Type B pancreatic cell (in vitro differentiated cells): Measurements from ENCODE around the gene ANXA3. TPM values are rescaled to one million over a fixed set of nuclear protein-coding genes. Genes with fewer than 3 reads are reported as not detected.

ENCODE experiments used
- DNase-seq: peaks from one replicate; pipeline ENCODE4 v3.0.0; 2021; ENCODE audit warnings: mixed read lengths; ENCODE audit not compliant: unreplicated experiment; ENCODE audit errors: extremely low spot score
- H3K27ac Mint-ChIP-seq: 2 replicates; pipeline ENCODE4 v1.8.0; 2021; ENCODE audit warnings: mild to moderate bottlenecking, mixed read lengths
- H3K27me3 Mint-ChIP-seq: 2 replicates; pipeline ENCODE4 v1.8.0; 2021; ENCODE audit warnings: mixed read lengths
- H3K36me3 Mint-ChIP-seq: 2 replicates; pipeline ENCODE4 v1.8.0; 2021; ENCODE audit warnings: mixed read lengths
- H3K4me1 Mint-ChIP-seq: one replicate; pipeline ENCODE4 v1.8.0; 2021; ENCODE audit warnings: mixed read lengths; ENCODE audit not compliant: unreplicated experiment
- H3K4me3 Mint-ChIP-seq: 2 replicates; pipeline ENCODE4 v1.8.0; 2021; ENCODE audit warnings: mild to moderate bottlenecking, mixed read lengths
- H3K9me3 Mint-ChIP-seq: 2 replicates; pipeline ENCODE4 v1.8.0; 2021; ENCODE audit warnings: mixed read lengths
- total RNA-seq: library from RNA; stranded (reverse); gene quantifications from 2 replicates; pipeline ENCODE4 v1.2.1, GENCODE V29; 2021; ENCODE audit warnings: low replicate concordance
- TF ChIP-seq, protein P1 (sequence below): fragments of 200-600 bp; sonication (generic); conservative IDR thresholded peaks from 2 replicates; pipeline ENCODE4 v1.5.0; 2021; ENCODE audit warnings: antibody characterized with exemption, mild to moderate bottlenecking

ANXA3 gene
- total RNA-seq, 1 donor from 2014 or later: 56.6 TPM

DNA sequence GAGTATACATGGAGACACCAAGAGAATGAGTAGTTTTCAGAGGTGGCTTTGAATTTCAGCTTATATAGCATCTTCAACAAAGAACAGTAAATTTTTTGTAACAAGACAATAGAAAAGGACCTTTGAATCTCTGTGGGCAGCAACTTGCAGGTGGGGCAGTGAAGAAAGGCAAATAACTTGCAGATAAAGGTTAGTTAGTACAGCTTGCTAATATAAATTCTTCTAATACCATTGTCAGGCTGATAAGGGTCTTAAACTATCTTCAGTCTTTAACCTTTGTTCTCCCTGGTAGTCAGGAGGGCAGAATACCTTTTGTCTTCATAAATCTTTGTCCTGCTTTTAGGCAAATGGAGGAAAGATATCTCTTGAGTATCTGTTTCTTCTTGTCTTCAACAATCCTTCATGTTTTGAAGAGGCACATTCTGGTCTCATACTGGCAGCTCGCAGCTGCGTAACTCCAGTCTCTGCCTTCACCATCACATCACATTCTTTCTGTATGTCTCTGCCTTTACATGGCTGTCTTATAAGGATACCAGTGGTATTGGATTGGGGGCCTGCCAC, 16.0 kb downstream of the ANXA3 start:
- DNase-seq: no peak
- Mint-ChIP-seq H3K36me3 (peaks cover 8% of the 10 kb centered on the region), H3K9me3 (no peaks in the 10 kb centered on the region), H3K27ac (peak overlapping the region; percentile 98), H3K4me1 (peaks cover 55% of the 10 kb centered on the region), H3K4me3 (peak overlapping the region; percentile 67), H3K27me3 (no peaks in the 10 kb centered on the region)
- TF ChIP-seq, protein P1, sequence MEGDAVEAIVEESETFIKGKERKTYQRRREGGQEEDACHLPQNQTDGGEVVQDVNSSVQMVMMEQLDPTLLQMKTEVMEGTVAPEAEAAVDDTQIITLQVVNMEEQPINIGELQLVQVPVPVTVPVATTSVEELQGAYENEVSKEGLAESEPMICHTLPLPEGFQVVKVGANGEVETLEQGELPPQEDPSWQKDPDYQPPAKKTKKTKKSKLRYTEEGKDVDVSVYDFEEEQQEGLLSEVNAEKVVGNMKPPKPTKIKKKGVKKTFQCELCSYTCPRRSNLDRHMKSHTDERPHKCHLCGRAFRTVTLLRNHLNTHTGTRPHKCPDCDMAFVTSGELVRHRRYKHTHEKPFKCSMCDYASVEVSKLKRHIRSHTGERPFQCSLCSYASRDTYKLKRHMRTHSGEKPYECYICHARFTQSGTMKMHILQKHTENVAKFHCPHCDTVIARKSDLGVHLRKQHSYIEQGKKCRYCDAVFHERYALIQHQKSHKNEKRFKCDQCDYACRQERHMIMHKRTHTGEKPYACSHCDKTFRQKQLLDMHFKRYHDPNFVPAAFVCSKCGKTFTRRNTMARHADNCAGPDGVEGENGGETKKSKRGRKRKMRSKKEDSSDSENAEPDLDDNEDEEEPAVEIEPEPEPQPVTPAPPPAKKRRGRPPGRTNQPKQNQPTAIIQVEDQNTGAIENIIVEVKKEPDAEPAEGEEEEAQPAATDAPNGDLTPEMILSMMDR: no peak

DNA sequence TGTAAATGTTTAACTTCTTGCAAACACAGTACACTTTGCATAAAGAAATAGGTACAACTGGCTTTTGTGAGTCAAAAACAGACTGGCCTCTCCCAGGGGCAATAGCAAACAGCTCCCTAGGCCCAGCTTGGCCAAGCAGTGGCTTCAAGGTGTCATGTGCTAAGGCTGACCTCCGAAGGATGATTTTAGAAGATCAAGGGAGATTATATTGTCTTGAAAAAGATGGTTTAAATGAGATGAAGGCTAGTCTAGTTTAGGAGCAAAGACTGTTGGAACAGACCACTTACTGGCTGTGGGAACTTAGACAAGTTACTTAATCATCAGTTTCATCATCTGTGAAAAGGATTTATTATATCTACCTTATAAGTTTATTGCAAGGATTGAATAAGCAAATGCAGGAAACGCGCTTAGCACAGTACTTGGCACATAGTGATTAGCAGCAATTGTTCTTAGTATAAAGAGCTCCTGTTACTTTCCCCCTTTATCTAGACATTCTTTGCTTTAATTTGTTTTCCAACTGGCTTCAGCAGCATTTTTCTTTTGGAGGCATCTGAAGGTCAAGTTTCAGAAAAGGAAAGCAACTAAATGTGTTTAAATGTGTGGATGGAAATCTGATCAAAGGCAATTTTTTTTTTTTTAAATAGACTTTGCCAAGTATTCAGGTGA, 17.2 kb downstream of the ANXA3 start:
- DNase-seq: no peak
- TF ChIP-seq, protein P1: no peak
- Mint-ChIP-seq H3K4me1 (peaks cover 54% of the 10 kb centered on the region), H3K4me3 (peak overlapping the region; percentile 39), H3K27me3 (no peaks in the 10 kb centered on the region), H3K36me3 (peaks cover 9% of the 10 kb centered on the region), H3K27ac (peak overlapping the region; percentile 98), H3K9me3 (no peaks in the 10 kb centered on the region)

DNA sequence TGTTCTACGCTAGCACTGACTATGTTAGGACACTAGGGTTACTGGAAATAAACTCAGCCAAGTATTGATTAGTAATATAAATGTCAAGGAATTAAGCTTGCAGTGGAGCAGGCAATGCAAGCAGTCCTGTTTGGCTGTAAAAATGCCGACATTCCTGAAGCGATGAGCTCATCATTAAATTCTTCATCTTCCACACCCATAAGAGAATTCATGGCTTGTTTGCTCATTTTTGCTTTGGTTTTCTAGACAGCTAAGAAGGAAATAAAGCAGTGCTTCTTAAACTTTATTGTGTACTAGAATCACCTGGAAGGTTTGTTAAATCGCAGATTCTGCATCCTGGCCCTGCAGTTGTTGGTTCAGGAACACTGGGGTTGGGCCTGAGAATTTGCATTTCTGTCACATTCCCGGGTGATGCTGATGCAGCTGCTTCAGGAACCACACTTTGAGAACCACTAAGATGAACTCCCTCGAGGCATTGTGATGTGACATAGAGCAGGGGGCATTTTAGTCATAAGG, 17.8 kb downstream of the ANXA3 start:
- peaks cover 52% of the 10 kb centered on the region for H3K4me1 Mint-ChIP-seq

GRCh38 chr4:78570117-78570516, 18.5 kb downstream of the ANXA3 start:
- Mint-ChIP-seq H3K4me3 (no peak overlapping the region), H3K27ac (peak overlapping the region; percentile 98), H3K36me3 (peaks cover 13% of the 10 kb centered on the region), H3K27me3 (no peaks in the 10 kb centered on the region), H3K4me1 (peaks cover 46% of the 10 kb centered on the region), H3K9me3 (no peaks in the 10 kb centered on the region)
- TF ChIP-seq, protein P1: no peak
- DNase-seq: no peak

More for the DNA sequence above, 17.8 kb downstream of the ANXA3 start:
- no peak for DNase-seq
- H3K27me3 Mint-ChIP-seq: no peaks in the 10 kb centered on the region
- peaks cover 12% of the 10 kb centered on the region for H3K36me3 Mint-ChIP-seq
- H3K27ac Mint-ChIP-seq: peak overlapping the region; percentile 98
- no peaks in the 10 kb centered on the region for H3K9me3 Mint-ChIP-seq
- TF ChIP-seq, protein P1: no peak
- H3K4me3 Mint-ChIP-seq: peak overlapping the region; percentile 39

- Mint-ChIP-seq H3K27me3 (no peaks in the 10 kb centered on the region), H3K9me3 (no peaks in the 10 kb centered on the region), H3K4me1 (peaks cover 32% of the 10 kb centered on the region), H3K27ac (no peak overlapping the region), H3K4me3 (no peak overlapping the region), H3K36me3 (peaks cover 22% of the 10 kb centered on the region)
- TF ChIP-seq, protein P1: no peak
- no peak for DNase-seq
Observed at GRCh38 chr4:78571804-78572203, 20.2 kb downstream of the ANXA3 start.
